Ishikawa (cell line): ENCODE results near the gene GHRHR.

ENCODE experiments used
- CEBPB ChIP-seq: IDR thresholded peaks from 2 replicates; pipeline ENCODE4 v1.6.1; 2012
- CREB1 ChIP-seq: IDR thresholded peaks from 2 replicates; pipeline ENCODE4 v1.6.1; 2012; ENCODE audit warnings: low read depth
- EGR1 ChIP-seq: IDR thresholded peaks from 2 replicates; pipeline ENCODE4 v1.6.1; 2012
- EP300 ChIP-seq: IDR thresholded peaks from 2 replicates; pipeline ENCODE4 v1.6.1; 2012; ENCODE audit warnings: borderline replicate concordance
- FOXM1 ChIP-seq: IDR thresholded peaks from 2 replicates; pipeline ENCODE4 v1.6.1; 2012; ENCODE audit warnings: low read depth, borderline replicate concordance
- MAX ChIP-seq: IDR thresholded peaks from 2 replicates; pipeline ENCODE4 v1.6.1; 2012
- NFIC ChIP-seq: IDR thresholded peaks from 2 replicates; pipeline ENCODE4 v1.6.1; 2012
- RAD21 ChIP-seq: IDR thresholded peaks from 2 replicates; pipeline ENCODE4 v1.6.1; 2012; ENCODE audit warnings: low read depth
- REST ChIP-seq: IDR thresholded peaks from 2 replicates; pipeline ENCODE4 v1.6.1; 2012; ENCODE audit warnings: low read depth, mild to moderate bottlenecking
- TAF1 ChIP-seq: IDR thresholded peaks from 2 replicates; pipeline ENCODE4 v1.6.1; 2012; ENCODE audit warnings: low read depth, mild to moderate bottlenecking
- TCF12 ChIP-seq: IDR thresholded peaks from 2 replicates; pipeline ENCODE4 v1.6.1; 2012; ENCODE audit warnings: low read depth
- TEAD4 ChIP-seq: IDR thresholded peaks from 2 replicates; pipeline ENCODE4 v1.6.1; 2012
- USF1 ChIP-seq: IDR thresholded peaks from 2 replicates; pipeline ENCODE4 v1.6.1; 2012
- YY1 ChIP-seq: IDR thresholded peaks from 2 replicates; pipeline ENCODE4 v1.6.1; 2012; ENCODE audit warnings: low read depth
- ZBTB7A ChIP-seq: IDR thresholded peaks from 2 replicates; pipeline ENCODE4 v1.6.1; 2012; ENCODE audit warnings: low read depth

The GHRHR gene

GRCh38 chr7:30989008-30989823 lies 25.5 kb downstream of the GHRHR start:
- no peak for TF ChIP-seq TCF12
- no peak for TF ChIP-seq ZBTB7A
- TF ChIP-seq MAX, result no peak
- no peak for TF ChIP-seq CREB1
- no peak for TF ChIP-seq FOXM1
- no peak for TF ChIP-seq RAD21
- TF ChIP-seq EP300, result no peak
- TF ChIP-seq EGR1, result no peak

GRCh38 chr7:30989824-30990672 lies 26.3 kb downstream of the GHRHR start:
- TF ChIP-seq ZBTB7A (no peak), CEBPB (no peak), YY1 (no peak), TCF12 (no peak)

- TF ChIP-seq TCF12 (no peak), TEAD4 (no peak)
Observed at GRCh38 chr7:30990673-30991170, 27.0 kb downstream of the GHRHR start.

GRCh38 chr7:30992414-30992813 lies 28.7 kb downstream of the GHRHR start:
- TF ChIP-seq RAD21 (no peak), TEAD4 (no peak), FOXM1 (no peak), NFIC (no peak), MAX (no peak), CREB1 (no peak), USF1 (no peak), TAF1 (no peak), EGR1 (no peak), TCF12 (no peak), CEBPB (no peak), EP300 (no peak), ZBTB7A (no peak), REST (no peak), YY1 (no peak)

- TF ChIP-seq CEBPB, result no peak
- no peak for TF ChIP-seq TCF12
Observed at GRCh38 chr7:30994206-30995100, 30.7 kb downstream of the GHRHR start.

- no peak for TF ChIP-seq TCF12
- no peak for TF ChIP-seq EGR1
- TF ChIP-seq TEAD4, result no peak
- no peak for TF ChIP-seq CREB1
- no peak for TF ChIP-seq ZBTB7A
- no peak for TF ChIP-seq CEBPB
- TF ChIP-seq RAD21, result no peak
- no peak for TF ChIP-seq NFIC
- TF ChIP-seq REST, result no peak
- TF ChIP-seq MAX, result no peak
- TF ChIP-seq EP300, result no peak
- TF ChIP-seq FOXM1, result no peak
- no peak for TF ChIP-seq YY1
Observed at GRCh38 chr7:30995536-30995935, 31.8 kb downstream of the GHRHR start.
